Adipocyte (in vitro differentiated cells): ENCODE measurements around the gene ASTN2.

ENCODE experiments used
- DNase-seq: peaks from one replicate; pipeline ENCODE4 v3.0.0-alpha.2; 2015; ENCODE audit warnings: low read depth
- H3K27me3 ChIP-seq: replicated peaks from 2 replicates; pipeline ENCODE4 v1.7.0; 2013; ENCODE audit warnings: mild to moderate bottlenecking, low read length, moderate library complexity; ENCODE audit not compliant: control insufficient read depth, insufficient read depth
- H3K36me3 ChIP-seq: 2 replicates; pipeline ENCODE4 v1.7.0; 2013; ENCODE audit warnings: low read length, mild to moderate bottlenecking, moderate library complexity; ENCODE audit not compliant: control insufficient read depth, insufficient read depth, severe bottlenecking
- H3K4me1 ChIP-seq: 2 replicates; pipeline ENCODE4 v1.7.0; 2013; ENCODE audit warnings: mild to moderate bottlenecking, low read length, moderate library complexity; ENCODE audit not compliant: control insufficient read depth, insufficient read depth
- H3K4me3 ChIP-seq: 2 replicates; pipeline ENCODE4 v1.7.0; 2013; ENCODE audit warnings: mild to moderate bottlenecking, low read length, moderate library complexity
- H3K9ac ChIP-seq: 2 replicates; pipeline ENCODE4 v1.7.0; 2013; ENCODE audit warnings: mild to moderate bottlenecking, low read length, moderate library complexity
- H3K9me3 ChIP-seq: 2 replicates; pipeline ENCODE4 v1.7.0; 2013; ENCODE audit warnings: mild to moderate bottlenecking, low read length, moderate library complexity; ENCODE audit not compliant: control insufficient read depth

Gene ASTN2

GRCh38 chr9:117325110-117325731 lies 89.6 kb downstream of the ASTN2 start:
- Histone ChIP-seq H3K27me3 (peaks cover 6% of the 10 kb centered on the region), H3K4me3 (no peak overlapping the region), H3K9ac (no peak overlapping the region), H3K36me3 (no peaks in the 10 kb centered on the region), H3K9me3 (no peaks in the 10 kb centered on the region), H3K4me1 (no peaks in the 10 kb centered on the region)
- no peak for DNase-seq

GRCh38 chr9:117323390-117323789 lies 91.5 kb downstream of the ASTN2 start:
- peaks cover 6% of the 10 kb centered on the region for H3K27me3 ChIP-seq
- no peak for DNase-seq
- H3K4me1 ChIP-seq, result no peaks in the 10 kb centered on the region
- no peaks in the 10 kb centered on the region for H3K36me3 ChIP-seq
- H3K9ac ChIP-seq, result no peak overlapping the region
- no peaks in the 10 kb centered on the region for H3K9me3 ChIP-seq
- no peak overlapping the region for H3K4me3 ChIP-seq

DNA sequence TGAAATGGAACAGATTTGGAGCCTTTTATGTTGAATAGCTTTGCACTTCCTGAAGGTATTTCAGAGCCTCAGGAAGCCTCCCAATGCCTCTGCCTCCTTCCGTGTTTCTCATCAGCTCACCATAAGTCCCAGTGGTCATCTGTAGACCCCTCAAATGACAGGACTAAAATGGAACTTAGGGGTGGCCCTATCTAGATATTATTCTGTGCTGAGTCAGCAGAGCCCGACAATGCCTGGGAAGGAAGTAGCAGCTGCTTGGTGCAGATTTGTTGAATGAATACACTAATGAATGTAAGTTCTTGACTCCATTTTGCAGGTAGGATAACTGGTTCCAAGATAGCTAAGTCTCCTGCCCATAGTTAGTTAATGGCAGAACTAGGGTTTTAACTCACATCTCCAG lies 97.7 kb downstream of the ASTN2 start:
- Histone ChIP-seq H3K4me1 (no peaks in the 10 kb centered on the region), H3K27me3 (no peaks in the 10 kb centered on the region), H3K36me3 (no peaks in the 10 kb centered on the region), H3K9me3 (no peaks in the 10 kb centered on the region), H3K4me3 (no peak overlapping the region), H3K9ac (no peak overlapping the region)
- DNase-seq, result no peak

- H3K4me1 ChIP-seq, result no peaks in the 10 kb centered on the region
- H3K27me3 ChIP-seq, result peaks cover 3% of the 10 kb centered on the region
- H3K4me3 ChIP-seq, result no peak overlapping the region
- DNase-seq, result no peak
- no peaks in the 10 kb centered on the region for H3K9me3 ChIP-seq
- no peaks in the 10 kb centered on the region for H3K36me3 ChIP-seq
- no peak overlapping the region for H3K9ac ChIP-seq
Observed at GRCh38 chr9:117315236-117315635, 99.6 kb downstream of the ASTN2 start.

GRCh38 chr9:117313989-117314388 lies 100.9 kb downstream of the ASTN2 start:
- Histone ChIP-seq H3K9me3 (no peaks in the 10 kb centered on the region), H3K36me3 (no peaks in the 10 kb centered on the region), H3K9ac (no peak overlapping the region), H3K4me1 (no peaks in the 10 kb centered on the region), H3K27me3 (peaks cover 3% of the 10 kb centered on the region), H3K4me3 (no peak overlapping the region)
- DNase-seq, result no peak

GRCh38 chr9:117307701-117308100 lies 107.2 kb downstream of the ASTN2 start:
- H3K36me3 ChIP-seq, result no peaks in the 10 kb centered on the region
- no peak overlapping the region for H3K4me3 ChIP-seq
- no peaks in the 10 kb centered on the region for H3K4me1 ChIP-seq
- no peak overlapping the region for H3K9ac ChIP-seq
- no peak for DNase-seq
- H3K9me3 ChIP-seq, result no peaks in the 10 kb centered on the region
- H3K27me3 ChIP-seq, result peaks cover 3% of the 10 kb centered on the region

DNA sequence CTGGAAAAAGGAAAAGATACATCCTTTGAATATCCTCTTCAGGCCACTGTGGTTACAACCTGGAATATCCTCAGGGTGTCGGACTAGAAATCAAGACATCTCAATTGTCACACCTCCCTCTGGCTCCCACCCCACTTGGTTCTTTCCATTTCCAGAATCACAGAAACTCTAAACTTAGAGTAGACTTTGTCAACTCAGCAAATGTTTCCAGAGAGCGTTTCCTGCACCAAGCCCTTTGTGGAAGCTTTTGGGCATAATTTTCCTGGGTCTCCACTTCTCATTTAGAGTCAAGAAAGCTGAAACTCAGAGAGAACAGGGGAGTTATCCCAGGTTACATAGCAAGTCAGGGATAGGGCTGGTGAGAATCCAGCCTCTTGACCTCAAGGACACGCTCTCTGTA lies 108.8 kb downstream of the ASTN2 start:
- H3K9me3 ChIP-seq, result no peaks in the 10 kb centered on the region
- H3K9ac ChIP-seq, result no peak overlapping the region
- H3K4me3 ChIP-seq, result no peak overlapping the region
- H3K27me3 ChIP-seq, result no peaks in the 10 kb centered on the region
- no peaks in the 10 kb centered on the region for H3K36me3 ChIP-seq
- H3K4me1 ChIP-seq, result no peaks in the 10 kb centered on the region
- DNase-seq, result no peak

DNA sequence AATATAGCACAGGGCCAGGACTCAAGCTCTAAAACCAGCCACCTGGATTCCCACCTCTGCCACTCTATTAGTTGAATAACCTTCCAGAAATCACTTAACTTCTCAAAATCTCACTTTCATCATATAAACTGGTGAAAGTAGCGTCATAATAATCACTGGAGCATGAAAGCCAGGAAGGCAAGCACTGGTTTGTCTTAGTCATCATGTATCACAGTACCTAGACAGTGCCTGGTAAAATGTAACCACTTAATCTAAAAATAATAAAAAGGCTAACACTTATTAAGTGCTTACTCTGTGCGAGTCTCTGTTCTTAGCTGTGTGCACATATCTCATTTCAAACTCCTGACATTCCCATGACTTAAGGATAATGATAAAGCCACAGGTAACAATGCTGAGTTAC lies 109.4 kb downstream of the ASTN2 start:
- Histone ChIP-seq H3K27me3 (no peaks in the 10 kb centered on the region), H3K36me3 (no peaks in the 10 kb centered on the region), H3K9me3 (no peaks in the 10 kb centered on the region), H3K4me1 (no peaks in the 10 kb centered on the region), H3K9ac (no peak overlapping the region), H3K4me3 (no peak overlapping the region)
- DNase-seq, result no peak

- no peak for DNase-seq
- no peak overlapping the region for H3K4me3 ChIP-seq
- H3K9ac ChIP-seq, result no peak overlapping the region
- no peaks in the 10 kb centered on the region for H3K4me1 ChIP-seq
- H3K27me3 ChIP-seq, result no peaks in the 10 kb centered on the region
- H3K9me3 ChIP-seq, result no peaks in the 10 kb centered on the region
- no peaks in the 10 kb centered on the region for H3K36me3 ChIP-seq
Observed at GRCh38 chr9:117304549-117304948, 110.3 kb downstream of the ASTN2 start.

DNA sequence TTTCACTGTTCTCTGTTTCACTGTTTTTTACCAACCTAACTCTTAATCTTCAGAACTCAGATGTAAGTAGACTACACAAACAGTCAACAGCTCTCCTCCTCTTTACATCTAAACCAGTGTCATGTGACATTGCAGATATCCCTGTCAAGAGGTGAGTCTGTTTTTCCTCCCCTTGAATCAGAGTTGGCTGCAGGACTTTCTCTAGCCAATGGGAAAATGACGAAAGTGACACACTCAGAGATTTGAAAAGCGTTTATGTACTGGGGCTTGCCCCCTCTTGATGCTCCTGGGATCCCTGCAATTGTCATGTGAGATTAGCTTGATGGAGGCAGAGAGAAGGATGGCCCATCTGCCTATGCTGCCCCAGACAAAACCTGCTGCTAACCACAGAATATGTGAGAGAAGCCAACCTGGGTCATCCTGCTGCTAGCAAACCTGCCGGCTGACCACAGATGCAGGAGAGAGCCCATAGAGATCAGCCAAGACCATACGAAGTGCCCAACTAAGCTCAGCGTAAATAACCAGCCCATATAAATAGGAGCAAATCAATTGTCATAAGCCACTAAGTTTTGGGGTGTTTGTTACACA lies 111.1 kb downstream of the ASTN2 start:
- no peaks in the 10 kb centered on the region for H3K36me3 ChIP-seq
- no peak for DNase-seq
- H3K4me3 ChIP-seq, result no peak overlapping the region
- H3K9me3 ChIP-seq, result no peaks in the 10 kb centered on the region
- no peak overlapping the region for H3K9ac ChIP-seq
- no peaks in the 10 kb centered on the region for H3K4me1 ChIP-seq
- H3K27me3 ChIP-seq, result no peaks in the 10 kb centered on the region

DNA sequence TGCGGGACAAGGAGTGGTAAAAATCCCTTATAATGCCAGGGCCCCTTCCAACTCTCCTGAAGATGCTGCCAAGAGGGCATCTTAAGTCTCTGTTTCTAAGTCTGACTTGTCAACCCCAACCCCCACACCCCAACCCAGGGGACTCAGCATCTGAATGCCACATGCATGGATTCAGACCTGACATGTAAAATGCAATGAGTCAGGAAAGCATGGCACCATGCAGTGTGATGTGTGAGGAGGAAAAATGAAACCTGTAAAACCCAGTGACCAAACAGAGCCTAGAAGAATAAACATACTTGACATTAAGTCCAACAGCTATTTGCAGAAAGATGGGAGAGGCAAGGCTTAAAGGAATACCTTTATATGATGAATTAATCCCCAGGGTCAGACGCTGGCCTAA lies 112.4 kb downstream of the ASTN2 start:
- Histone ChIP-seq H3K27me3 (no peaks in the 10 kb centered on the region), H3K4me1 (no peaks in the 10 kb centered on the region), H3K9ac (no peak overlapping the region), H3K4me3 (no peak overlapping the region), H3K9me3 (no peaks in the 10 kb centered on the region), H3K36me3 (no peaks in the 10 kb centered on the region)
- no peak for DNase-seq
